ENCODE measurements around the gene BCLAF1. TPM values are rescaled to one million over a fixed set of nuclear protein-coding genes. Genes with fewer than 3 reads are reported as not detected.
A peak's percentile ranks its signal among the peaks of the same experiment; 100 is the strongest.

Gene BCLAF1
- total and polyA plus RNA-seq, 2 of the 8 experiments (the other 6 are each of a cell fraction or from before 2014, with no cell fraction given): 30.5 to 230 TPM

GRCh38 chr6:136288566-136289326 lies 900 bp downstream of the BCLAF1 start:
- peaks cover 13% of the 10 kb centered on the region for H3K23me2 ChIP-seq (ENCODE audit: low read depth, low read length)
- no peak overlapping the region for H2BK120ac ChIP-seq (replicated peaks; ENCODE audit: low read depth, low read length)
- H3K23ac ChIP-seq (ENCODE audit: insufficient read length): no peak overlapping the region
- H2AK5ac ChIP-seq (ENCODE audit: low read depth, low read length): peak overlapping the region; percentile 1; the same call in 1 of the 2 replicates
- peaks cover 2 to 8% (median 2%) of the 10 kb centered on the region in 4 experiments; a peak in 4 of 7 replicates for H3K4me1 ChIP-seq (replicated peaks in 1 of 4; ENCODE audit: control insufficient read depth in 3 of 4, insufficient read depth in 4 of 4, low read length in 3 of 4)
- H2AFZ ChIP-seq (ENCODE audit: low read length): no peak overlapping the region
- peaks cover 22 to 45% of the 10 kb centered on the region in 2 experiments for H4K20me1 ChIP-seq (replicated peaks in 1 of 2; ENCODE audit: control insufficient read depth in 1 of 2, insufficient read depth in 2 of 2, low read length in 2 of 2)
- peak overlapping the region; percentile 94; the same call in 1 of the 2 replicates for H4K8ac ChIP-seq (ENCODE audit: extremely low read depth, insufficient read depth, low read length)
- WGBS, 2 experiments (ENCODE audit: extremely low coverage in 1 of 2, insufficient coverage in 1 of 2, insufficient read length in 1 of 2, insufficient replicate concordance in 2 of 2, low coverage in 1 of 2, low lambda C conversion rate in 2 of 2, missing lambda C conversion rate in 1 of 2): 2% methylated on average over 34 of the region's 34 CpGs; no CpG with 5 or more reads in 1 of the 2 experiments
- H3K14ac ChIP-seq (ENCODE audit: insufficient read length): no peak overlapping the region
- H4K91ac ChIP-seq (replicated peaks; ENCODE audit: insufficient read length, low read length): peak overlapping the region; percentile 36
- H3K27me3 ChIP-seq (replicated peaks in 1 of 4; ENCODE audit: control insufficient read depth in 3 of 4, extremely low read depth in 1 of 4, insufficient read depth in 3 of 4, low read length in 3 of 4): no peaks in the 10 kb centered on the region
- peak overlapping the region; percentile 45 for H2BK12ac ChIP-seq (ENCODE audit: low read depth, low read length)
- H3K4ac ChIP-seq (replicated peaks; ENCODE audit: insufficient read length, low read depth, low read length): peak overlapping the region; percentile 76
- peak overlapping the region; percentile 100 for H2BK5ac ChIP-seq (ENCODE audit: low read depth, low read length)
- H3K79me2 ChIP-seq (ENCODE audit: control insufficient read depth in 1 of 2, insufficient read depth in 2 of 2, low read length in 2 of 2): peaks cover 49 to 57% of the 10 kb centered on the region in 2 experiments
- H3K79me1 ChIP-seq (ENCODE audit: low read depth, low read length): no peaks in the 10 kb centered on the region
- no peak overlapping the region for H3K56ac ChIP-seq (replicated peaks; ENCODE audit: insufficient read length, low read depth, low read length)
- peak overlapping the region; percentile 85 to 100 (median 92) for H3K4me3 ChIP-seq (ENCODE audit: extremely low read depth in 1 of 4, insufficient read depth in 2 of 4, low read depth in 3 of 4, low read length in 4 of 4)
- peak overlapping the region; percentile 88 to 100 (median 100) for H3K9ac ChIP-seq (replicated peaks in 1 of 4; ENCODE audit: extremely low read depth in 1 of 4, low read depth in 3 of 4, low read length in 3 of 4)
- no peaks in the 10 kb centered on the region for H3K36me3 ChIP-seq (ENCODE audit: control insufficient read depth in 2 of 4, insufficient read depth in 4 of 4, low read length in 3 of 4)
- CTCF ChIA-PET (ENCODE audit: partially characterized antibody): interaction anchor here (0.7 to 2.4 kb wide), 13 partner anchors 12 to 263 kb away, joined by 3 to 19 read pairs (median 3); partner anchors contain the start of gene MAP7
- DNase-seq (ENCODE audit: low read depth in 1 of 2, low spot score in 2 of 2) (peak in 1 of 2 experiments; percentile 68), FAIRE-seq (no peak)
- no peaks in the 10 kb centered on the region for H3K9me3 ChIP-seq (ENCODE audit: insufficient read depth in 2 of 2, low read depth in 1 of 2, low read length in 1 of 2)
- H4K5ac ChIP-seq (ENCODE audit: insufficient read length, low read depth, low read length): peak overlapping the region; percentile 1
- H2BK15ac ChIP-seq (ENCODE audit: low read length): no peak overlapping the region
- H3K18ac ChIP-seq (ENCODE audit: extremely low read depth, low read length): no peak overlapping the region
- H2BK20ac ChIP-seq (ENCODE audit: low read length): no peak overlapping the region
- H3K27ac ChIP-seq (ENCODE audit: low read depth, low read length): peak overlapping the region; percentile 99
- POLR2A ChIA-PET (ENCODE audit: partially characterized antibody): interaction anchor here (0.6 to 7.0 kb wide), 42 partner anchors 8 to 1105 kb away, joined by 3 to 115 read pairs (median 5); partner anchors contain the start of genes MAP3K5, MAP7 and MTFR2
- peak overlapping the region; percentile 89 to 96 for H3K4me2 ChIP-seq (ENCODE audit: insufficient read depth in 1 of 2, low read depth in 2 of 2, low read length in 2 of 2)
- TF ChIP-seq ASH2L (IDR thresholded peaks at IDR 0.05; ENCODE audit: low read length) (peak; percentile 50), NRF1 (IDR thresholded peaks at IDR 0.05; ENCODE audit: low read depth, low read length) (no peak), CHD2 (IDR thresholded peaks at IDR 0.05; ENCODE audit: low read length) (no peak), BACH1 (IDR thresholded peaks at IDR 0.05; ENCODE audit: low read length) (no peak), CTBP2 (IDR thresholded peaks at IDR 0.05; ENCODE audit: borderline replicate concordance, insufficient read depth, insufficient read length, low read length) (no peak), HDAC6 (IDR thresholded peaks at IDR 0.05; ENCODE audit: low read depth, low read length) (no peak), POU5F1 (IDR thresholded peaks at IDR 0.05; ENCODE audit: low read depth, low read length) (no peak), SIRT6 (IDR thresholded peaks at IDR 0.05; ENCODE audit: low read length) (no peak), BRCA1 (IDR thresholded peaks at IDR 0.05; ENCODE audit: low read depth, low read length) (no peak), SAP30 (IDR thresholded peaks at IDR 0.05; ENCODE audit: insufficient read depth, insufficient replicate concordance, low read length) (peak; percentile 88), EGR1 (IDR thresholded peaks at IDR 0.05; ENCODE audit: borderline replicate concordance, low read depth, low read length) (no peak), TAF7 (optimal IDR thresholded peaks at IDR 0.05; ENCODE audit: borderline replicate concordance, low read depth, low read length) (peak; percentile 4), SP2 (IDR thresholded peaks at IDR 0.05; ENCODE audit: low read length) (no peak)

Data from H1 (cell line).